Natural killer cell treated with Interleukin-12 subunit alpha and Interleukin-12 subunit beta and Interleukin-15 and Interleukin-18, amount 100 ng/mL, for 72 hours (primary cell): Measurements from ENCODE around the gene PGAM1. TPM values are rescaled to one million over a fixed set of nuclear protein-coding genes. Genes with fewer than 3 reads are reported as not detected.
"Not testable (repeated sequence)": the region's sequence is repeated elsewhere in the genome, so short reads cannot be mapped to it uniquely, and the experiment has no call there.

Source experiments
- ATAC-seq, 2 donors: fragments of 150-1000 bp; cut with Tn5 transposase in 1 of 2; sonication (Bioruptor Pico), chemical (Tn5 transposase) in 1 of 2; 2 replicates each; pipeline ENCODE4 v1.10.0; 2021
- DNase-seq: peaks from one replicate; pipeline ENCODE4 v3.0.0; 2022; ENCODE audit warnings: low spot score
- H3K27ac Mint-ChIP-seq, 2 donors: 1 replicate in 1 of 2; 2 replicates in 1 of 2; pipeline ENCODE4 v1.8.0; 2022; ENCODE audit warnings: mixed read lengths in 2 of 2, mild to moderate bottlenecking in 1 of 2, moderate library complexity in 1 of 2
- H3K27me3 Mint-ChIP-seq, 2 donors: 1 replicate in 1 of 2; 2 replicates in 1 of 2; pipeline ENCODE4 v1.8.0; 2022; ENCODE audit warnings: mixed read lengths in 2 of 2
- H3K36me3 Mint-ChIP-seq: one replicate; pipeline ENCODE4 v1.8.0; 2022; ENCODE audit warnings: mixed read lengths
- H3K4me1 Mint-ChIP-seq, 2 donors: 1 replicate in 1 of 2; 2 replicates in 1 of 2; pipeline ENCODE4 v1.8.0; 2022; ENCODE audit warnings: low read depth in 2 of 2, mixed read lengths in 2 of 2, mild to moderate bottlenecking in 1 of 2
- H3K4me3 Mint-ChIP-seq: one replicate; pipeline ENCODE4 v1.8.0; 2022; ENCODE audit warnings: mixed read lengths
- H3K9me3 Mint-ChIP-seq: 2 replicates; pipeline ENCODE4 v1.8.0; 2022; ENCODE audit warnings: mixed read lengths
- total RNA-seq, 2 donors: library from RNA; stranded (reverse); gene quantifications; one replicate each; pipeline ENCODE4 v1.2.3, GENCODE V29; 2022

Gene PGAM1
- total RNA-seq, 2 donors from 2014 or later: 546 to 554 TPM

DNA sequence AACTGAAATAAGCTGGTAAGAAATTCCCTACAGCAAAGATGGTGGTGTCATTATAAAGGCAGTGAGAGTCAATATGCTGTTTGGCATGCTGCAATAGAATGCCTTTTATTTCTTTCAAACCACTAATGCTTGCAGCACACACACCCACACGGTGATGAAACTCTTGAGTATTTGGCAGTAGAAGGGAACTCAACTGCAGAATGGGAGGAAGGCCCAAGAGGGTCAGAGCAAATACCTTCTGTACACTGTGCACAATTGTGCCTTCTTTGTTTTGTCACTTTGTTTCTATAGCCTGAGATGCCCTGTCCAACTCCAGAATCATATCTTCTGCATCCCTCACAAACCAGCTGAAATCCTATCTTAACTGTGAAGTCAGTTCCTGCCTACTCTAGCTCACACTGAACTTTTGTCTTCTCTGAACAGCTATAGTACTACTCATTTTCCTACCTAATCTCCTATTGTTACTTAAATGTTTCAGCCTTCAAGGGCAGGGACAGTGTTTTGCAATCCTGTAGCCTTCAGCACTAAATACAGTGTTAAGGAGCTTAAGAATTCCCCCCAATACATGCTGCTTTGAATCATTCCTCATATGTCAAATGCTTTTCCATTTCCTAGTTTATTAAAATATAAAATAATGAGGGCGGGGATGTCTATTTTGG lies 50.1 kb downstream of the PGAM1 start:
- H3K27me3 Mint-ChIP-seq: no peaks in the 10 kb centered on the region
- no peak for ATAC-seq
- H3K4me1 Mint-ChIP-seq: peaks cover 0 to 6% of the 10 kb centered on the region in 2 donors
- no peak overlapping the region for H3K4me3 Mint-ChIP-seq
- no peaks in the 10 kb centered on the region for H3K9me3 Mint-ChIP-seq
- H3K27ac Mint-ChIP-seq: no peak overlapping the region
- peaks cover 36% of the 10 kb centered on the region for H3K36me3 Mint-ChIP-seq
- no peak for DNase-seq

DNA sequence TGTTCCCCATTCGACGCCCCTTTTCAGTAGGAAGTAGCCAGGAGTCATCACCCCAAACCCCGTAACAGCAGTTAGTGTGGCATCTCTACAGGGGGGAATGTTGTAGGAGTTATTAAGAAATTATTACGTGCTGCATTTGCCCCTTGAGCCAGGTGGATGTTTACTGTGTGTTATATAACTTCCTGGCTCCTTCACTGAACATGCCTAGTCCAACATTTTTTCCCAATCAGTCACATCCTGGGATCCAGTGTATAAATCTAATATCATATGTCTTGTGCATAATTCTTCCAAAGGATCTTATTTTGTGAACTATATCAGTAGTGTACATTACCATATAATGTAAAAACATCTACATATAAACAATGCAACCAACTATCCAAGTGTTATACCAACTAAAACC lies 53.4 kb downstream of the PGAM1 start:
- not testable (repeated sequence) for H3K27ac Mint-ChIP-seq, H3K4me3 Mint-ChIP-seq, DNase-seq, H3K27me3 Mint-ChIP-seq, H3K9me3 Mint-ChIP-seq, ATAC-seq, H3K4me1 Mint-ChIP-seq
- H3K36me3 Mint-ChIP-seq: peaks cover 35% of the 10 kb centered on the region

DNA sequence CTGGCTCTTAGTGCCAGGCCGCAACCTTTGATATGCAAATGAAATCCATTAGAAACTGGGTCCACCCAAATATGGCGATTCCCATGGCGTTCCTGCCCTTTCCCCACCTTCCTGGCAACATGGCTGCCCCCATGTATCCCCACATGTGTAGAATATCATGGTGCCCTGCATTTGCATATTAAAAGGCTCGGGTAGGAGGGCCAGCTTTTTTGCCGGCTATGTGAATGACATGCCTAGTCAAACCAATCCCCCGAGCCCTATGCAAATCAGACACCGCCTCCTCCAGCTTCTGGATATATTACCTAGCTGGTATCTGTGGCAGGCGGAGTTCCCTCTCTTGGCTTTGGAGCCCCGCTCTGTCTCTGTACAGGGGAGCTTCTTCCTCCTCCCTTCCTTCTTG lies 53.9 kb downstream of the PGAM1 start:
- H3K27ac Mint-ChIP-seq: no peak overlapping the region
- H3K4me1 Mint-ChIP-seq: peaks cover 0 to 5% of the 10 kb centered on the region in 2 donors
- no peaks in the 10 kb centered on the region for H3K27me3 Mint-ChIP-seq
- no peaks in the 10 kb centered on the region for H3K9me3 Mint-ChIP-seq
- DNase-seq (no peak), ATAC-seq (no peak)
- no peak overlapping the region for H3K4me3 Mint-ChIP-seq
- peaks cover 32% of the 10 kb centered on the region for H3K36me3 Mint-ChIP-seq

DNA sequence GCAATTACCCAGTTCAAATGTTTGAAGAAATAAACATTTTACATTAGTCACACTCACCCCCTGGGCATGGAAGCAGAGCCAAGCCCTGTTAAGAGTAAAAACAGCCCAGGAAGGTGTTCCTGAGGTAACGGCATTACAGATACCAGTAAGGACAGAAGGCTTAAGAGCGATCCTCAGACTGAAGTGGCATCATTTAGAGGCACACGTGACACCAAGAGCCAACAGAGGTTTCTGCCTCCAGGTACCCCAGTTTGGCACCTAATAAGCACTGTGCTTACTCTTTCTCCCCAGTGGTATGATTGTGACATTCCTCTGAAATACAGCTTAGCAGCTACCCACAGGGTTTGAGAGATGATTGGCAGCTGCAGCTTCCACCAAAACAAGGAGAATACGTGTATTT lies 55.1 kb downstream of the PGAM1 start:
- ATAC-seq: no peak
- H3K27ac Mint-ChIP-seq: no peak overlapping the region

DNA sequence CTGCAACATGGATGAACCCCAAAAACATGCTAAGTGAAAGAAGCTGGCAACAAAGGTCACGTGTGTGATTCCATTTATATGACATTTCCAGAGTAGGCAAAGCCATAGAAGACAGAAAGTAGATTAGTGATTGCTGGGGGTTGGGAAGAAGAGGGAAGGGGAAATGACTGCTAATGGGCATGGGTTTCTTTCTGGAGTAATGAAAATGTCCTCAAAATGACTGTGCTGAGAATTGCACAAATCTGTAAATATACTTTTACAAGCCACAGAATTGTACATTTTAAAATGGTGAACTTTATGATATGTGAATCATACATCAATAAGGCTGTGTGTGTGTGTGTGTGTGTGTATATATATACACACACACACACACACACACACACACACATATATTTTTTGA lies 56.4 kb downstream of the PGAM1 start:
- Mint-ChIP-seq H3K4me3 (no peak overlapping the region), H3K27ac (no peak overlapping the region), H3K27me3 (no peaks in the 10 kb centered on the region), H3K36me3 (peaks cover 13% of the 10 kb centered on the region), H3K4me1 (peaks cover 0 to 12% of the 10 kb centered on the region in 2 donors), H3K9me3 (no peaks in the 10 kb centered on the region)
- ATAC-seq: no peak
- no peak for DNase-seq

More for the DNA sequence above, 55.1 kb downstream of the PGAM1 start:
- H3K27me3 Mint-ChIP-seq: no peaks in the 10 kb centered on the region
- peaks cover 20% of the 10 kb centered on the region for H3K36me3 Mint-ChIP-seq
- DNase-seq: no peak
- H3K9me3 Mint-ChIP-seq: no peaks in the 10 kb centered on the region
- no peak overlapping the region for H3K4me3 Mint-ChIP-seq
- peaks cover 0 to 7% of the 10 kb centered on the region in 2 donors for H3K4me1 Mint-ChIP-seq

Other genes with a start within 250 kb of the PGAM1 start
- gene SLIT1, start 240.2 kb upstream of the PGAM1 start, total RNA-seq: under 1 TPM; 0.48 to 0.78 TPM
- 10 to 100 TPM; 38.2 to 40.2 TPM for gene ARHGAP19, start 133.6 kb upstream of the PGAM1 start, total RNA-seq
- 1 to 10 TPM; 2.4 to 3.0 TPM for gene FRAT1, start 106.9 kb upstream of the PGAM1 start, total RNA-seq
- gene FRAT2, start 91.5 kb upstream of the PGAM1 start, total RNA-seq: 1 to 10 TPM; 7.1 to 8.7 TPM
- gene RRP12, start 24.9 kb upstream of the PGAM1 start, total RNA-seq: 100 to 1,000 TPM in 1 of 2 donors, 10 to 100 TPM in 1; 40.1 to 100 TPM
- 10 to 100 TPM; 51.0 to 64.5 TPM for gene EXOSC1, start 19.8 kb downstream of the PGAM1 start, total RNA-seq
- 10 to 100 TPM; 43.6 to 61.2 TPM for gene ZDHHC16, start 20.0 kb downstream of the PGAM1 start, total RNA-seq
- gene MMS19, start 72.2 kb downstream of the PGAM1 start, total RNA-seq: 10 to 100 TPM; 66.3 to 95.6 TPM
- 1 to 10 TPM; 3.3 to 5.6 TPM for gene UBTD1, start 72.7 kb downstream of the PGAM1 start, total RNA-seq
- not detected for gene ANKRD2, start 146.6 kb downstream of the PGAM1 start, total RNA-seq
- not detected for gene HOGA1, start 158.2 kb downstream of the PGAM1 start, total RNA-seq
- not detected for gene C10orf62, start 163.5 kb downstream of the PGAM1 start, total RNA-seq
- gene MORN4, start 207.3 kb downstream of the PGAM1 start, total RNA-seq: 1 to 10 TPM; 1.6 to 2.7 TPM
- 10 to 100 TPM; 16.2 to 22.8 TPM for gene PI4K2A, start 214.5 kb downstream of the PGAM1 start, total RNA-seq